ENCODE data around the gene AUTS2. TPM values are rescaled to one million over a fixed set of nuclear protein-coding genes. Genes with fewer than 3 reads are reported as not detected.
"Not testable (repeated sequence)": the region's sequence is repeated elsewhere in the genome, so short reads cannot be mapped to it uniquely, and the experiment has no call there.

Gene AUTS2
- total and polyA plus RNA-seq, 9 of the 15 experiments (the other 6 are each of a cell fraction or from before 2014, with no cell fraction given): 0.58 TPM; not detected in 8

GRCh38 chr7:70594170-70594569, 995.9 kb downstream of the AUTS2 start (continued):
- TF ChIP-seq ZBTB5 (IDR thresholded peaks at IDR 0.05) (no peak), TFAP4 (CRISPR knock-in tag; IDR thresholded peaks at IDR 0.05; ENCODE audit: borderline replicate concordance) (no peak), LARP7 (IDR thresholded peaks at IDR 0.05) (no peak), BCLAF1 (IDR thresholded peaks at IDR 0.05; ENCODE audit: borderline replicate concordance in 1 of 2, control insufficient read depth in 1 of 2, low read depth in 2 of 2, low read length in 1 of 2) (no peak), GTF3C2 (IDR thresholded peaks at IDR 0.05; ENCODE audit: borderline replicate concordance, extremely low read depth, insufficient read length) (no peak), CTCF (IDR thresholded peaks at IDR 0.05 in 2 of 3, conservative IDR thresholded peaks at IDR 0.05 in 1 of 3; ENCODE audit: insufficient read depth in 2 of 3, low read depth in 1 of 3, low read length in 3 of 3) (no peak), ZNF274 (IDR thresholded peaks at IDR 0.05; ENCODE audit: borderline replicate concordance, low read depth, low read length) (no peak), FOXJ3 (CRISPR knock-in tag; IDR thresholded peaks at IDR 0.05) (no peak)

- H3K4me2 ChIP-seq (ENCODE audit: insufficient read depth, low read length); H2AFZ ChIP-seq (ENCODE audit: low read depth, low read length); BruUV-seq (replicated peaks); H4K20me1 ChIP-seq (replicated peaks; ENCODE audit: control insufficient read depth, insufficient read depth, low read length); H3K9me3 ChIP-seq (replicated peaks; ENCODE audit: control insufficient read depth, insufficient read depth, low read depth, low read length); H3K27ac ChIP-seq (ENCODE audit: extremely low read depth, low read depth, low read length); DNase-seq (ENCODE audit: extremely low read depth in 1 of 4, low spot score in 3 of 4); H3K4me3 ChIP-seq; FAIRE-seq; H3K4me1 ChIP-seq (replicated peaks in 1 of 2; ENCODE audit: control insufficient read depth in 2 of 2, insufficient read depth in 2 of 2, low read length in 2 of 2); H3K9ac ChIP-seq (ENCODE audit: insufficient read depth in 1 of 2, low read depth in 2 of 2, low read length in 2 of 2); H3K79me2 ChIP-seq (ENCODE audit: control insufficient read depth, insufficient read depth, low read length); in situ Hi-C loops (cut with MboI); CTCF ChIA-PET (ENCODE audit: low intra/inter-chr PET ratio); intact Hi-C loops (cut with micrococcal nuclease); H3K36me3 ChIP-seq (ENCODE audit: control insufficient read depth, insufficient read depth, low read length); H3K9me1 ChIP-seq (ENCODE audit: control insufficient read depth, insufficient read depth, low read length); ATAC-seq: not testable (repeated sequence)
- POLR2A ChIA-PET: interaction anchor here (1.1 kb wide), 1 partner anchor 75 kb away, joined by 3 read pairs; no protein-coding TSS in a partner anchor
- peaks cover 8 to 35% of the 10 kb centered on the region in 2 experiments; a peak in 3 of 5 replicates for H3K27me3 ChIP-seq (ENCODE audit: control insufficient read depth in 2 of 2, insufficient read depth in 2 of 2, low read length in 2 of 2)
- 4% methylated on average over 7 of the region's 7 CpGs for whole genome bisulfite sequencing (ENCODE audit: insufficient coverage, low coverage, missing lambda C conversion rate)
These were observed 996.6 kb downstream of the AUTS2 start for GRCh38 chr7:70594885-70595284.
